Superior temporal gyrus (tissue), 1 donor: ENCODE results near the gene ZDHHC14.

Experiments
- DNase-seq: peaks from one replicate; pipeline ENCODE4 v3.0.0-alpha.2; 2016; ENCODE audit errors: extremely low spot score

The ZDHHC14 gene

DNA sequence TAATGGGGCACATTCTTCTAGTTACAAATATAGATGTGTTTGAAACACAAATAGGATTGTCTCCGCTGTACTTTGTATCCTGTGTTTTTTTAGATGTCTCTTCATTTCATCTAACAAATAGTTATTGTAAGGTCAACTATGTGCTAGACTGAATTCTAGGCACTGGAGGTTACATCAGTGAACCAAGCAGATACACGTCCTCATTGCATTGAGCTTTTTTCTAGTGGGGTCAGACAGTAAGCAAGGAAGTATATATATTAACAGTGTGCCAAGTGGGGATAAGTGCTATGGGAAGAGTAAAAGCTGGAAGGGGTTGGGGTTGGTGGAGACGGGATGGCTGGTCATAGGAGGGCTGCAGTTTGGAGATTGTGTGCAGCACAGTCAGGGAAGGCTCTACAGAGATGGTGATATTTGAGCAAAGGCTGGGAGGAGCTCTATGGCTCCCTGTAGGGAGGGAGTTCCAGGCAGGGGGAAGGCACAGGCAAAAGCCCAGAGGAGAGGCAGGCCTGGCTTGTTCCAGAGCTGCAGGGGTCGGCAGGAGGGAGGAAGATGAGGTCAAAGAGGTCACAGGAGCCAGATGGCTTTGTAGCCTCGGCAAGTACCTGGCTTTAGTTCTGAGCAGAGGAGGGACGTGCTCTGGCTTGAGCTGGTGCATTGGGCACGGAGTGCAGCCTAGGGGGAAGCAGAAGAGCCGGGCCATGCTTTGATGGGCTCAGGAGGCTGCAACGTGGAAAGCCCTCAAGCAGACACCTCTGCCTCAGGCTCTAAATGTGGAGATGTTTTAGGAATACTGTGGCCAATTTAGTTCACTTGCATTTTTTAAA is 152.3 kb downstream of the ZDHHC14 start:
- no peak for DNase-seq

DNA sequence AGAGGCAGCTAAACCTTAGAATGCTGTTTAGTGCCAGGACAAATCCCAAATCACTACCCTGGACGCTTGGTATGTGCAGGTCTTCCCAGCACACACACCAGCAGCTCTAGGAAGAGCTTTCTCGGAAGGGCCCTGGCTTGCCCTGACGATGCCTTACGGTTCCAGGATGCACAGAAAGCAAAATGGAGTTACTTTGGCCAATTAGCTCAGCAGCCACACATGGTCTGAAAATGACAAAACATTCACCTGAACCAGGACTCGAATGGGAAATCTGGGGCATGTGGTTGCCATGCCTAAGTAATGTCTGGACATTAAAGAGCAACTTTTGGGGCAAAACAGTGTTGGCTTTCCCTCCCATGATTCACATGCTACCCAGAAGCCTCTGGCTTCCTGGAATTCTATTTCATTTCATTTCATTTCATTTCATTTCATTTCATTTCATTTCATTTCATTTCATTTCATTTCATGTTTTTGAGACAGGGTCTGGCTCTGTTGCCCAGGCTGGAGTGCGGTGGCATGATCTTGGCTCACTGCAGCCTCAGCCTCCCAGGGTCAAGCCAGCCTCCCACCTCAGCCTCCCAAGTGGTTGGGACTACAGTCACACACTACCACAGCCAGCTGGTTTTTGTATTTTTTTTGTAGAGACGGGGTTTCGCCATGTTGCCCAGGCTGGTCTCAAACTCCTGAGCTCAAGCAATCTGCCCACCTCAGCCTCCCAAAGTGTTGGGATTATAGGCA is 153.3 kb downstream of the ZDHHC14 start:
- DNase-seq, result no peak

DNA sequence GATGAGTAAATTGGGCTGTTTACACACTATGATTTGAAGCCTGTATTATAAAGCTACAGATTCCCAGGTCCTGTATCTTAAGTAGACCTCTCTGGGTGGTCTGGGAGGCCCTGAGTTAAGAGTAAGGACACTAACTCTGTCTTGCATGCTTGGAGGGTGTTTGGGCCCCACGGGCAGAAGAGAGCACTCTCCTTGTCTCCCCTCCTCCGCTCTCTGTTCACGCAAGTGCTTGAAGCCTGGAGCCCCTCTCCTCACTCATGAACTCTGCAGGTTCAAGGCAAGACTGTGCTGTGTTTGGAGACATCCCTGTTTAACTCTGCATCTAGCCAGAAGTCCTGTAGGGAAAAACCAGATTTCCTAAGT is 154.0 kb downstream of the ZDHHC14 start:
- DNase-seq, result no peak

DNA sequence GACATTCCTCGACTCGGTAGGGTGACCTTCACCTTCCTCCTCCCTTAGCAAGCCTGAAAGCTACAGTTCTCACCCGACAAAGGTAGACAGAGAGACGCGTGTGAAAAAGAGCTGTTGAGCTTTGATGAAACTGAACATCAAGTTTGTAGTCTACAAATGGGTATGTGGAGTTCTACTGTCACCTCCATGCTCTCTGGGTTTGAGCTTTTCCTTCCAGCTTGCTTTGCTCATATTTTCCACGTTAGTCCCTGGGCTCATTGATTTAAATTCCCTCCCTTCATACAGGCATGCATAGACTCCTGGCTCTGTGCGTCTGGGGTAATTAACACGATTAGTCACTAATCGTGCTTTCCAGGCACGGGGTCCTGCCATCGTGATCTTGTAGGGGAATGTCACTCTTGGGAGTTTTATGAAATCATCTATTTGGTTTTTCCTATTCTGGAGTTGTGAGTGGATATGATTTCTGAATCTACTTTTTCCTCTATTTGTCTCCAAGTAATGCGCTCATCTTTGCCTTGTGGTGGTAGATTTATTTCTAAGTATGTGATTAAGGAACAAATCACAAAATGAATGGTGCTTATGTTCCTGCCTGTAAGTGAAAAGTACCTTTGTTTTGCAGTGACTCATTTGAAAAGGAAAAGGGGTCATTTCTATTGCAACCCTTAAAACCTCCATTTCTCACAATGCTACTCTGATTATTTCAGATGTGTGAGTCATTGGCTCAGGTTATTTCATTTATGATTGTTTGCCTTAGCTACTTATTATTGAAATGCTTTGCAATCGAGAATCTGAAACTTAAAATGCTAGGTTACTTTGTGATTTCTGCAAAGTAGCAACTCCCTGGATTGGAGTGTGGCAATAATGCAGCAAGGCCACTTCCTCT is 154.6 kb downstream of the ZDHHC14 start:
- no peak for DNase-seq

DNA sequence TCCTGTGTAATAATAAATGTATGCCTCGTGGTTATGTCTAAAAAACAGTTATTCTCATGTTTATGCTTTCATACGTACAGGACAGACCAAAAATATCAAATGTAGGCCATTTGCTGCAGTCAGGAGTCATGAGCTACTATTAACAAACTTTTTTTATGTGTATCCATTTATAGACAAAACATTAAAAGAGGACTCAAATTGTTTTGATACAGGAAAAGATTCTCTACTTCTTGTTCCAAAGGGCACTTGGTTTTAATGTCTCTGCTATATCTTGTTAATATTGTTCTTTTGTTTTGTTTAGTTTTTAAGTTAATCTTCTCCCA is 155.2 kb downstream of the ZDHHC14 start:
- no peak for DNase-seq

DNA sequence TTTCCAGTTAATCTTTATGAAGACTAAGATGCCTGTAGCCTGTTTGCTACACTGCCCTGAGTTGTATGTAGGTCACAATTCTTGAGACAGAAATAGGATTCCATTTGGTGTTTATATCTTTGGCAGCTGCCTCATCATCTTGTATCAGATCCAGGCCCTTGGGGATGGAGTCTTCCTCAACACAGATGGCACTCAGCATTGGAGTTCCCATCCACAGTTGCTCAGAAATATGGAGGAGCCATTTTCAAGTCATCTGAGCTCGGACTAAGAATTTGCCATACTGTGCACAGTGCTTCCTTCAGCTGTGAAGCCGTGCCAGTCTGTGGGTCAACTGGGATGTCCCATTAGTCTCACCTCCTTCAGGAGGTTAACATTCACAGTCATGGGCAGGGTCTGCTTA is 156.6 kb downstream of the ZDHHC14 start:
- DNase-seq, result no peak

DNA sequence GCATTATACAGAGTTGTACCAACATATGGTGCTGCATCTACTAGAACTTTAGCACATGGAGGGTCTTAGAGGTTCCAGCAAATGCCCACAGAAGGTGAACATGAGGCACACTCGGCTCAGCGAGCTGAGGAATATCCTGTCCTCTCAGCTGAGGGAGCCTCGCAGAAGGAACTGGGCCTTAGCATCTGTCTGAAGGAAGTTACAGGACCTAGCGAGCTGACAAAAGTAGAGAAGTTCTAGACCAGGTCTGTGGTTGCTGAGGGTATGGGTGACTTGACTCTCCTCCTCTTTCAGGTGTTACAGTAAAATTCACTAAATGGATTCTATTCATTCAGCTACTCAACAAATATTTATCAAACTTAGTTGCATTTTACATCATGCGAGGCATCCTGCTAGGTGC is 157.2 kb downstream of the ZDHHC14 start:
- no peak for DNase-seq

DNA sequence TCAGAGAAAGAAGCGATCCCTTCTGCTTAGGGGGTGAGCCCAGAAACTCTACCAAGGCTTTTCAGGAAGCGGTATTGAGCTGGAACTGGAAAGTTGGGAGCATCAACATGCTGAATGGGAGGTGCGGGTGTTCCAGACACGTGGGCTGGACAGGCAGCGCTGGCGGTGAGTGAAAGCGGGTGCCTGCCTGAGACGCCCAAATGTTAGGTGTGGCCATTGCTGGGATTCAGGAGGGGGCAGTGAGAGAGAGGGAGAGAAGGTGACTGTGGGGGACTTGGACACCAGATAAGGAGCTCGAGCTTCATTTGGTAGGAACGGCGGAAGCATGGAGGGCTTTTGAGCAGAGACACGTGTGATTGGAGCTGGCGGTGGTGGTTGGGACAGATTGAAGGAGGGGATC is 157.7 kb downstream of the ZDHHC14 start:
- no peak for DNase-seq

DNA sequence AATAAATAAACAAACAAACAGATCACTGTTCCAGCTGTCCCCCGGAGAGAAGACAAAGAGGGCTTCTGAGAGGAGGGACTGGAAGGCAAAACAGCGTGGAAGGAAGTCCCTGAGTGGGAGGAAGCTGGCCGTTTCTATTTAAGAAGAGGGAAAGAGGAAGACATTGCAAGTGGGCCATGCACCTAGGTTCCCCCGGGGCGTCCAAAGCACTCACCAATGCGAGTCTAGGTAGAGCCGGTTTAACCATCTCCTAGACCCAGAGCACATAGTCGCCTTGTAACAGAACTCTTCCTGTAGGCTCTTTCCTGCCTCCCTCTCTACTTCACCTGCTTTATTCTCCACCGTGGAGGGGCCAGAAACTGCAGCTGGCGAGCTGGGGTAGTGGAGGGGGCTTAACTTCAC is 158.4 kb downstream of the ZDHHC14 start:
- DNase-seq, result peak; percentile 47

DNA sequence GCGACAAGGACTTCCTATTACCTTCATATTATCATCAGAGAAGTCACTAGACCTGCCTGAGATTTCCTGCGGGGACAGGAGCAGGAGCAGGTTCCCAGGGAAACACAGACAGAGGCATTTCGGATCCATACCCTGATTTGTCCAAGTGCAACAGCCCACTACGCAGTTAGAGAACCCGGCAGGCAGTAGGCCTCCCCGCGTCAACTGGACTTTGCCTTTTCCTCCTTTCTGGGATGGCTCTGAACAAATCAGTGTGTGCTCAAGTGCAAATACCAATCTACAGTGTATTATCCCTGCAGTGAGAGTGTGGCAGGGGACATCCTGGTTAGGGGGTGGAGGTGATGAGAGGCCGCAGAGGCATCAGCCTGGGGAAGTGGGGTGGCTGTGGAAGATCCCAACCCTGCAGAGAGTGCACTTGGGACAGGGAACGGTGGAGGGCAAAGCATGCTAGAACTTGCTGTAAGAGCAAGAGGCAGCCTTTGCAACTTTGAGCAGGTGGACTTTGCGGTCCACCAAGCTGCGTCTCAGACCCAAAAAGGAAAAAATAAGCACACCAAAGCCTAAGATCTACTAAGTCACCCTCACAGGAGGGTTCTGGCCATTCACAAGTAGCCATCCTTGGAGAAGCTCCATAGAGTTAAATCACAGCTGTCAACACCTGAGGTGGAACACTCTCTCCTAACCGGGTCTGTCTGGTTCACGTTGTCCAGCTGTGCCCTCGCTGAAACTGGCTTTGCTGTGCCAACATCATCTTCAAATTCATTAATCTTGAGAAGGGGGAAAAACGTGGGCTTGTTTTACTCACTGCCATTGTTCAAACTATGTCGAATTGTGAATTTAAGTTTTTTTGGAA is 159.1 kb downstream of the ZDHHC14 start:
- DNase-seq, result no peak

DNA sequence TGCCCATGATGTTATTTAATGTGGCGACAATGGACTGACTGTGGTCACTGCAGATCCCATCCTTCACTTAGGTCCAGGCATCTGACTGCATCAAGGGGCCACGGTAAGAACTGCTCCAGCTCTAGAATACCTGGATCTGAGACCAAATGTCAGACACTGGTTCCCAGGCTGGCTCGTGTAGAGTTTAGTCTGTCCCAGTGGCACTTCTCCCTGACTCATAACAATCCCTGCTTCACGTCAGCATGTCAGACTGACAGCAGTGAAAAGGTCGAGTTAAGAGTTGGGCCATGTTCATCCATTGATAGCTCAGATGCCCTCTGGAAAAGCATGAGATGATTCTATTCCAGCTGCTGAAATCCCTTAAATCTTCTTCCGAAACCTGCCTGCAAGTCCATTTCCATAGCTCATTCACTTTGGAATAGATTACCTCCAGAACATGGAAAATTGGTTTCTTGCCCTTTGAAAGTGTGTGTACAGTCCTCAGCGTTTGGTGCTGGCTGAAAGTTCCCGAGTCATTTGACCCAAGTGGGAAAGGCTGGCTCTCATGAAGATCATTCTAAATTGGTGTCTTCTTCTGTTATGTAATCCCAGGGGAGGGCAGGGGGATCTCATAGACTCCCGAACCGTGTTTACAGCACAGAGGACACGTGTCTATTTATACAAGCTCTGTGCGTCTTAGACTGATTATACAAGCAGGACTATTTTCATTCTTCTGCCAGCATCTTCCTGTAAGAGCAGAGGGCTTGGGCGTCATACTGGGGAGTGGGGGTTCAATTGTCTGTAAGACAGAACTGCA is 160.8 kb downstream of the ZDHHC14 start:
- DNase-seq, result no peak

DNA sequence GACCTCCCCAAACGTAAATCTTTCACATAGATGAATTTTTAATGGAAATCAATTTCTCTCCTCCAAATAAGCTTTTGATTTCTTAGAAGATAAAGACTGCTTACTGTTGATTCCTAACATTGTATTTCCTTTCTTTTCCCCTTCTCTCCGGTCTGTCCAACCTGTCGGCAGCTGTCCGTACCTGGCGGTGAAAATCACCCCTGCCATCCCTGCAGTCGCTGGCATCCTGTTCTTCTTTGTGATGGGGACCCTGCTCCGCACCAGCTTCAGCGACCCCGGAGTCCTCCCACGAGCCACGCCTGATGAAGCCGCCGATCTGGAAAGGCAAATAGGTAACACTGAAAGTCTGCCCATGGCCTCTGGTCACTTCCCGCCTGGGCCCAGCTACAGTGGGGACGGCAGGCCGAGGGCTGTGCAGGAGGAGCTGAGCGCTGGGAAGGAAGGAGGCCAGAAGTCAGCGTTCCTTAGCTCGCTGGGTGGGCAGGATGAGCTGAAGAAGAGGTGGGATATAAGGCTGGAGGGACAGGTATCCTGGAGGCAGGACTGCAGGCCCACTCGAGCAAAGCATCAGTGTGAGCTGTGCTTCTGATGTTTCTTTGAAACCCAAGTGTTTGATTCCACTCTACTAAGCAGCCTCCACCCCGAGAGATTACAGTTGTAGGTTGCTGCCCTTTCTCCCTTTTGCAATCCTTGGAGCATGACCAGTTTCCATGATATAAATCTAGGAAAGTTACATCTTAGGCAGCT is 161.6 kb downstream of the ZDHHC14 start:
- DNase-seq, result no peak

DNA sequence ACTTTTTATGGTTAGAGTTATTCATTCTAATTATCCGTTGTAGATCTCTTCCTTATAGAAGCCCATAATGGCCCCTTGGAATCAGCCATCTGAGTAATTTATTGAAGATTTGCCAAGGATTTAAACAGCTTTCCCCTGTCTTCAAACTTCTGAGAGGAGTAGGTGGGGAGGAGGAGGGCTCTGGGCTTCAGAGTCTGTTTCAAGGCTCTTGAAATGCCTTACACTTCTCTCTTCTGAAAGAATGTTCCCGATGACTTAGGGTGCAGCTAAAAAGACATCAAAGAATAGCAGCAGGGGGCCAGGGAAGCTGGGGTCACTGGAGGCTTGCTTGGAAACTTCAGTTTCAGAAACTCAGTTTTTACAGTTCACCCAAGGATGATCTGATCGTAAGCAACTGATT is 165.3 kb downstream of the ZDHHC14 start:
- DNase-seq, result no peak

DNA sequence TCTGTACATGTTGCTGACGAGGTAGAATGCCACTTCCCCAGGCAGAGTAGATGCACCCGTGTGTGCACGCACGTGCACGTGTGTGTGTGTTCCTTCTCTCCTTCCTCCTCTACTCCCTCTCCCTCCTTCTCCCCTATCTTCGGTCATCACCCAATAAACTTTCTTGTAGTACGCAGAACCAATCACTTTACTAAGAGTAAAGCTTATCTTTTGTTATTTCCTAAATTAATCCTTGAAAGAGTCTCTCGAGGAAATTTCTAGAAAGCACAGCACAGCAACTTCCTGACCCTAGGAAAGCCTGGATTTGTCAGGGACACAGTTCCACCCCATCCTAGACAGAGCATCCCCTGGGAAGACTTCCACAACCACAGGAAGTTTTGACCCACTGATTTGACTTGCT is 166.1 kb downstream of the ZDHHC14 start:
- DNase-seq, result no peak

DNA sequence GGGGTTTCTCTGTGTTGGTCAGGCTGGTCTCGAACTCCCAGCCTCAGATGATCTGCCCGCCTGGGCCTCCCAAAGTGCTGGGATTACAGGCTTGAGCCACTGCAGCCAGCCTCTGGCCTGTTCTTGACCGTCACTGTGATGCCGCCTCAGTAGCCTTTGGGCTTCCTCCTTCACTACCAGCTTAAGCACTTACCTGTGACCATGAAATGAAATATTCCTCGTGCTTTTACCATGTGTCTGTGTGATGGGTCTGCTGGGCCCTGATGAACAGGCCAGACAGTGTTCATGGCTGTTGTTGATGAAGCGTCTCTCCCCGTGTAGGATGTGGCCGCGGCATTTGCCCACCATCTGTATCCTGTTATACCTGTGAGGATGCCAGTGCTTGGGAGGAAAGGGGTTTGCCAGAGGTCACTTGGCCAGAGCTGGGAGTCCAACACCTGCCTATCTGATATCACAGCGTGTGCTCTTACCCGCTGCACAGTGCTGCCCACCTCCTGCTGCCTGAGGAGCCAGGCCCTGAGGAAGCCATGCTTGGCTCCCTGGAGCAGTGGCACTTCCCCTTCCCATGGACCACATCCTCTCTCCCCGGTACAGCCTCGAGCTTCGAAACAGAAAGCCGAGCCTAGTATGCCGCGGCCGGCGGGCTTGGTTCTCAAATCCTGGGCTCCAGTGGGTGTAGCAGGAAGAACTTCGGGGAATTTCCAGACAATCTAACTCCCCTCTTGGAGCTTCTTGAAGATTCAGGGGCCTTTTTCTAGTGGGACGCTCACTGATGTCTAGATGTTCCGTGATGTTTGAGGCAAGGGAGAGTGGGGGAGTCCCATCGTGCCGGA is 167.9 kb downstream of the ZDHHC14 start:
- no peak for DNase-seq

DNA sequence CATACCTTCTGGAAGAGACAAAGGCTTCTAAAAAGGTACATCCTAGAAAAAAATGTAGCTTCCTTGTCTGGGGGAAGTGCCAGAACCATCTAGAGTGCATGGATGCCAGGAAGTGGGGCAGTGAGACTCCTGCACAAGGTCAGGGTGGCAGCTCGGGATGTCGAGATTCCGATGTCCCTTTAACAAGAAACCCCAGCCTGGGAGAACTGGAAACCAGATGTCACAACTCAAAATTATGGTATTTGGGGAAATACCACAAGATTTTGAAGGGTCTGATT is 168.4 kb downstream of the ZDHHC14 start:
- DNase-seq, result no peak

DNA sequence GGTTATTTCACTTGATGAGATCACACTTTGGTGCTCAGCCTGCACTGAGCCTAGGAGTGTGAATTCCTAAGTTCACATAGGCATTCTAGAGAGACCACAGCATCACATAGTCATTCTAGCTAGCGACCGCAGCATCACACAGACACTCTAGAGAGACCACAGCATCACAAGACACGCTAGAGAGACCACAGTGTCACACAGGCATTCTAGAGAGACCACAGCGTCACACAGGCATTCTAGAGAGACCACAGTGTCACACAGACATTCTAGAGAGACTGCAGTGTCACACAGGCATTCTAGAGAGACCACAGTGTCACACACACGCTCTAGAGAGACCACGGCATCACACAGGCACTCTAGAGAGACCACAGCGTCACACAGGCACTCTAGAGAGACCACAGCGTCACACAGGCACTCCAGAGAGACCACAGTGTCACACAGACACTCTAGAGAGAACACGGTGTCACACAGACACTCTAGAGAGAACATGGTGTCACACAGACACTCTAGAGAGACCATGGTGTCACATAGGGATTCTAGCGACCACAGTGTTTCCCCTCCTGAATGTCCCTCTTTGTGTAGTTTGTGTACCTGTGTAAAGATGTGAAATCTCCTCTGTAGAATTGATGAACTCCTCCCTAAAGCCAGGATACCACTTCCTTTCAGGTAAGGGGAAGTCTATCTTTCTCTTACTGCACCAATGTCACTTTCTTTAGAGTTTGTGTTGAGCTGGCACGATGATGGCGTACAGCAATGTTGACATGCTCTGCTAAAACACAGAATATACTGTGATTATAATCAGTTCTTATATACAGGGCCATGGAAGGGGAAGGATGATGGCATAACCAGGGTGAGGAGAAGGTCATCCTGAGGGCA is 169.4 kb downstream of the ZDHHC14 start:
- DNase-seq, result no peak

DNA sequence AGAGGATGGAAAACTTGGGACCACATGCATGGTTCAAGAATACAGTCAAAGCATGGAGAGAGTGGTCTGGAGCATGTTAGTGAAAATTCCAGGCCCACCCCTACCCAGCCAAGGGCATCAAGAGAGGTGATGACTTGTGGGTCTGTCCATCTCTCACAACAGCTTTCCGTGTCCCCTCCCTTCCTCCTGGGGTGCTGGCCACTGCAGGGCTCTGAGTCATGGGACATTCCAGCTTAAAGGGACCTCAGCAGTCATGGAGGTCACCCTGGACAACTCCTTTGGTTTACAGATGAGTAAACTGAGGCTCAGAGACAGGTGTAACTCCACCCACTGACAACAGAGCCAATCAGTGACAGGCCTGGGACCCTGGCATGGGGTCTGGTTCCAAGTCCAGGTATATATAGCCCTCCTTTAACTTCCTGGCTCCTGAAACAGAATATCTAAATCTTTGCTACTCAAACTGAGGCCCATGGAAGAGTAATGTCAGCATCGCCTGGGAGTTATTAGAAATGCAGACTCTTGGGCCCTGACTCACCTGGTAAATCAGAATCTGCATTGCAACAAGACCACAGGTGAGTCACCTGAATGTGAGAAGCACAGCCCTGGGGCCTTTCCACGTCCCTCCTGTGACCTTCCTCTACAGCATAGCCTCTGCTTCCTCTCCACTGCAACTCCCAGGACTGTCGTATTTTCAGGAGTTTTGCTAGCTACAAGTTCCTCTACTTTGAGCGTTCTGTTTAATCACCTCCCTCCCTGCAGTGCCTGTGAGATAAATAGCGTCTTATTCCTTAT is 170.2 kb downstream of the ZDHHC14 start:
- DNase-seq, result no peak
